Measurements from ENCODE around the gene CACHD1. TPM values are rescaled to one million over a fixed set of nuclear protein-coding genes. Genes with fewer than 3 reads are reported as not detected.

The CACHD1 gene
- total RNA-seq, 1 donor from 2014 or later = 2.9 TPM

- no peak for DNase-seq (ENCODE audit: low spot score)
- intact Hi-C loops (cut with DNase I) = loop anchor here (5.0 to 10.0 kb wide), 6 partner anchors 41 to 353 kb away; partner anchors contain the start of gene RAVER2
These were observed 1.5 kb downstream of the CACHD1 start for GRCh38 chr1:64471218-64472039.

GRCh38 chr1:64472040-64472376 lies 2.1 kb downstream of the CACHD1 start:
- intact Hi-C loops (cut with DNase I) = loop anchor here (5.0 to 10.0 kb wide), 6 partner anchors 40 to 353 kb away; partner anchors contain the start of gene RAVER2
- DNase-seq (ENCODE audit: low spot score) = no peak

- intact Hi-C loops (cut with DNase I) = loop anchor here (5.0 to 10.0 kb wide), 6 partner anchors 39 to 352 kb away; partner anchors contain the start of gene RAVER2
- no peak for DNase-seq (ENCODE audit: low spot score)
These were observed 2.9 kb downstream of the CACHD1 start for GRCh38 chr1:64472805-64473204.

GRCh38 chr1:64473367-64473766 lies 3.4 kb downstream of the CACHD1 start:
- no peak for DNase-seq (ENCODE audit: low spot score)
- intact Hi-C loops (cut with DNase I) = loop anchor here (5.0 to 10.0 kb wide), 6 partner anchors 39 to 351 kb away; partner anchors contain the start of gene RAVER2

- DNase-seq (ENCODE audit: low spot score) = no peak
- intact Hi-C loops (cut with DNase I) = loop anchor here (5.0 to 10.0 kb wide), 6 partner anchors 38 to 351 kb away; partner anchors contain the start of gene RAVER2
These were observed 4.2 kb downstream of the CACHD1 start for GRCh38 chr1:64474133-64474532.

GRCh38 chr1:64474665-64475439 lies 4.9 kb downstream of the CACHD1 start:
- intact Hi-C loops (cut with DNase I) = loop anchor here (5.0 to 10.0 kb wide), 6 partner anchors 37 to 350 kb away; partner anchors contain the start of gene RAVER2
- no peak for DNase-seq (ENCODE audit: low spot score)

- intact Hi-C loops (cut with DNase I) = loop anchor here (10.0 kb wide), 3 partner anchors 158 to 348 kb away; partner anchors contain the start of gene RAVER2
- DNase-seq (ENCODE audit: low spot score) = no peak
These were observed 6.5 kb downstream of the CACHD1 start for GRCh38 chr1:64476251-64476952.

GRCh38 chr1:64478594-64479470 lies 8.9 kb downstream of the CACHD1 start:
- intact Hi-C loops (cut with DNase I) = loop anchor here (10.0 kb wide), 3 partner anchors 156 to 346 kb away; partner anchors contain the start of gene RAVER2
- no peak for DNase-seq (ENCODE audit: low spot score)

GRCh38 chr1:64479874-64480273 lies 9.9 kb downstream of the CACHD1 start:
- no peak for DNase-seq (ENCODE audit: low spot score)
- intact Hi-C loops (cut with DNase I) = loop anchor here (10.0 kb wide), 4 partner anchors 155 to 345 kb away; partner anchors contain the start of gene RAVER2

- intact Hi-C loops (cut with DNase I) = loop anchor here (10.0 kb wide), 1 partner anchor 216 kb away; no protein-coding TSS in a partner anchor
- no peak for DNase-seq (ENCODE audit: low spot score)
These were observed 11.3 kb downstream of the CACHD1 start for GRCh38 chr1:64480999-64481772.

GRCh38 chr1:64482128-64482527 lies 12.2 kb downstream of the CACHD1 start:
- no peak for DNase-seq (ENCODE audit: low spot score)
- intact Hi-C loops (cut with DNase I) = loop anchor here (10.0 kb wide), 1 partner anchor 217 kb away; no protein-coding TSS in a partner anchor

GRCh38 chr1:64482720-64483119 lies 12.8 kb downstream of the CACHD1 start:
- DNase-seq (ENCODE audit: low spot score) = no peak
- intact Hi-C loops (cut with DNase I) = loop anchor here (10.0 kb wide), 1 partner anchor 218 kb away; no protein-coding TSS in a partner anchor

- no peak for DNase-seq (ENCODE audit: low spot score)
- intact Hi-C loops (cut with DNase I) = loop anchor here (10.0 kb wide), 1 partner anchor 219 kb away; no protein-coding TSS in a partner anchor
These were observed 13.9 kb downstream of the CACHD1 start for GRCh38 chr1:64483731-64484414.

- intact Hi-C loops (cut with DNase I) = loop anchor here (10.0 kb wide), 1 partner anchor 220 kb away; no protein-coding TSS in a partner anchor
- DNase-seq (ENCODE audit: low spot score) = no peak
These were observed 14.7 kb downstream of the CACHD1 start for GRCh38 chr1:64484651-64485050.

GRCh38 chr1:64486193-64486592 lies 16.3 kb downstream of the CACHD1 start:
- DNase-seq (ENCODE audit: low spot score) = no peak
- intact Hi-C loops (cut with DNase I) = loop anchor here (10.0 kb wide), 1 partner anchor 221 kb away; no protein-coding TSS in a partner anchor

- DNase-seq (ENCODE audit: low spot score) = no peak
- intact Hi-C loops (cut with DNase I) = loop anchor here (10.0 kb wide), 1 partner anchor 222 kb away; no protein-coding TSS in a partner anchor
These were observed 17.1 kb downstream of the CACHD1 start for GRCh38 chr1:64487061-64487460.

- intact Hi-C loops (cut with DNase I) = loop anchor here (10.0 kb wide), 1 partner anchor 224 kb away; no protein-coding TSS in a partner anchor
- no peak for DNase-seq (ENCODE audit: low spot score)
These were observed 18.9 kb downstream of the CACHD1 start for GRCh38 chr1:64488862-64489261.

All from cardiac septum (tissue), 1 donor.